ENCODE data around the gene ACVR2B. TPM values are rescaled to one million over a fixed set of nuclear protein-coding genes. Genes with fewer than 3 reads are reported as not detected.

Gene ACVR2B
- total RNA-seq, 1 donor from 2014 or later, result 5.5 TPM

DNA sequence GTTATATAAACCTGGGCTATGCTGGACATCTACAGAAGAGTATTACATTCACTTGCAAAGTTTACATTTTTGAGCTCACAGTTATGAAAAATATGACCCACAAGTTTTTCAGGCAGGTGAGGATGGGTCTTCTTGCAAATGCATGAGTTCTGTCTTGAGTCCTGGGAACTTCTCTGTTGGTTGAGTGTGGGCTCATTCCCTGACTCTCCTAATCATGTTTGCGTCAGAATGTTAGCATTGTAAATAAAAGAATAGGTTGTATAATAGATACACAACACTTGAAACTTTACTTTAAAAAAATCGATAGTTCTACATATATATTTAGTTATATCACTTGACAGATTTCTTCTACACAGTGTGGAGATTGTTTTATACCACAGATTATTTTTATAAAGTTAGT, 35.3 kb downstream of the ACVR2B start:
- intact Hi-C loops (cut with micrococcal nuclease), result no loop called here
- H3K4me3 ChIP-seq, result no peak overlapping the region
- no peaks in the 10 kb centered on the region for H3K9me3 ChIP-seq (replicated peaks)
- TF ChIP-seq, protein P1, sequence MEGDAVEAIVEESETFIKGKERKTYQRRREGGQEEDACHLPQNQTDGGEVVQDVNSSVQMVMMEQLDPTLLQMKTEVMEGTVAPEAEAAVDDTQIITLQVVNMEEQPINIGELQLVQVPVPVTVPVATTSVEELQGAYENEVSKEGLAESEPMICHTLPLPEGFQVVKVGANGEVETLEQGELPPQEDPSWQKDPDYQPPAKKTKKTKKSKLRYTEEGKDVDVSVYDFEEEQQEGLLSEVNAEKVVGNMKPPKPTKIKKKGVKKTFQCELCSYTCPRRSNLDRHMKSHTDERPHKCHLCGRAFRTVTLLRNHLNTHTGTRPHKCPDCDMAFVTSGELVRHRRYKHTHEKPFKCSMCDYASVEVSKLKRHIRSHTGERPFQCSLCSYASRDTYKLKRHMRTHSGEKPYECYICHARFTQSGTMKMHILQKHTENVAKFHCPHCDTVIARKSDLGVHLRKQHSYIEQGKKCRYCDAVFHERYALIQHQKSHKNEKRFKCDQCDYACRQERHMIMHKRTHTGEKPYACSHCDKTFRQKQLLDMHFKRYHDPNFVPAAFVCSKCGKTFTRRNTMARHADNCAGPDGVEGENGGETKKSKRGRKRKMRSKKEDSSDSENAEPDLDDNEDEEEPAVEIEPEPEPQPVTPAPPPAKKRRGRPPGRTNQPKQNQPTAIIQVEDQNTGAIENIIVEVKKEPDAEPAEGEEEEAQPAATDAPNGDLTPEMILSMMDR (IDR thresholded peaks at IDR 0.05; ENCODE audit: borderline replicate concordance), result no peak
- peaks cover 4% of the 10 kb centered on the region for H3K36me3 ChIP-seq
- no peaks in the 10 kb centered on the region for H3K4me1 ChIP-seq
- H3K27me3 ChIP-seq (ENCODE audit: low read depth), result no peaks in the 10 kb centered on the region
- H3K27ac ChIP-seq (replicated peaks), result no peak overlapping the region
- no peak for DNase-seq

DNA sequence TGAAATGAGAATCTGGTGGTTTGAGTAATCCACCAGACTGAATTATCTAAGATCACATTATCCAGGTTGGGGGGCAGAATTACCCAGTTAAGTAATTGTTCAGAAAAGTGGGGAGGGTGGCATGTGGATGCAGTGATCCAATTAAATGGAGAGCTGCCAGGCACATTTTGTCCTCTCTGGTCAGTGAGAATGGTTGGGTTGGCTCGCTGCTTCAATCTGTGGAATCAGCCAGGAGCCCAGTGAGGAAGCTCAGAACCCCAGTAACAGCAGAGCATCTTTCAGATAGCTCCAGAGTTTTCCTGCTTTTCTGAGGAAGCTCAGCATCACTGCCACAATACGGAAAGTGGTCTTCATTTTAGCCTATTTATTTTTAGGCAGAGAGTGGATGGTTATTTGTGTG, 36.1 kb downstream of the ACVR2B start:
- intact Hi-C loops (cut with micrococcal nuclease), result no loop called here
- no peak for DNase-seq
- Histone ChIP-seq H3K27me3 (ENCODE audit: low read depth) (no peaks in the 10 kb centered on the region), H3K36me3 (no peaks in the 10 kb centered on the region), H3K27ac (replicated peaks) (no peak overlapping the region), H3K9me3 (replicated peaks) (no peaks in the 10 kb centered on the region), H3K4me3 (no peak overlapping the region), H3K4me1 (no peaks in the 10 kb centered on the region)
- TF ChIP-seq, protein P1 (IDR thresholded peaks at IDR 0.05; ENCODE audit: borderline replicate concordance), result no peak

DNA sequence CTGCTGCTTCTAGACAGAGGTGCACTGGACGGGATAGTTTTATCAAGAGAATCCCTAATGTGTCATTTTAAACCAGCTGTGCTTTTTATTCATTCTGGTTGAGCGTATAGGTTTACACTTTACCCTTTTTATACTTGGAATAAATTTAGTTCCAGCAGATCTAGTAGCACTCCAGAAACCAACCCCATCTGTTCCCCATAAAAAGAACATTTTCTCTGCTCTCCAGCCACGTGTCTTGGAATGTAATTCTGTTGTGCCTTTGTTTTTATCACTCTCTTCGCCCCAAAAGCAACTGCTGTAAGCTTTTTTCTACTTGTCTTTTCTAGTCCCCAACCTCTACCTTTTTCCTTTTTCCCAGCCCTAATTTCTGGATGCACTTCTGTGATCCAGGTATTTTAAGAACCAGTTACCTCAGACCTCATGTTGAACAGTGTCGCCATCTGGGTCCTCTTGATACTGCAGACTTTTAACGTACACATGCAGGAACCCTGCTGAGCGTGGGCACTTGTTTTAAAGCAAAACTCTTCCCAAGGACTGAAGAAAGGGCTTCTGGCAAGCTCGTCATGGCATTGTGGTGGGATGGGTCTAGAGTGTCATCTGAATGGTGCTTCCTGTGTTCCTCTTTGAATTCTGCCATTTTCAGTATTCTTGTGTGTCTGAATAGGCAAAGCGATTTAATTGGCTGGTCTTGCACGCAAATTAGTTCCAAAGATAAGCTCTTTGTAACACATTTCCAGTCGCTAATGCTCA, 36.8 kb downstream of the ACVR2B start:
- no peak overlapping the region for H3K27ac ChIP-seq (replicated peaks)
- TF ChIP-seq, protein P1 (IDR thresholded peaks at IDR 0.05; ENCODE audit: borderline replicate concordance), result no peak
- H3K9me3 ChIP-seq (replicated peaks), result no peaks in the 10 kb centered on the region
- H3K4me1 ChIP-seq, result no peaks in the 10 kb centered on the region
- DNase-seq, result no peak
- intact Hi-C loops (cut with micrococcal nuclease), result no loop called here
- no peaks in the 10 kb centered on the region for H3K36me3 ChIP-seq
- H3K4me3 ChIP-seq, result no peak overlapping the region
- no peaks in the 10 kb centered on the region for H3K27me3 ChIP-seq (ENCODE audit: low read depth)

DNA sequence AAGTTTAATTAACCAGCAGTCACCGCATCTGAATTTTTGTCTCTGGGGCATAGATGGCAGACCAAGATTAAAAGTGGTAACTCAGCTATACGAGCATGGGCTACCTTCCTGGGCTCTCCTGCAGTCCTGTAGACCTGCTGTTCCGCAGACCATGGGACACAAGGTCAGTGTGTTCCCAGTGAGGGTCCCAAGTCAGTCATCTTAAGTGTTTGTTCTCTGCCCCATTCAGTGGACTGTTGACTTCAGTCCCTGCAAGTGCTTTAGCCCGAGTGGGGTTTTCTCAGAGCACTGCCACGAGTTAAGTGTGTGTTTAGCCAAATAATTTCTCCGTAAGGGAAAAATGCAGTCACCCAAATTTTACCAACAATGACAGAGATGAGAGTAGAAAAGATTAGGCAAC, 37.5 kb downstream of the ACVR2B start:
- intact Hi-C loops (cut with micrococcal nuclease), result no loop called here
- TF ChIP-seq, protein P1 (IDR thresholded peaks at IDR 0.05; ENCODE audit: borderline replicate concordance), result no peak
- Histone ChIP-seq H3K36me3 (no peaks in the 10 kb centered on the region), H3K9me3 (replicated peaks) (no peaks in the 10 kb centered on the region), H3K4me1 (peaks cover under 1% of the 10 kb centered on the region), H3K4me3 (no peak overlapping the region), H3K27ac (replicated peaks) (no peak overlapping the region), H3K27me3 (ENCODE audit: low read depth) (no peaks in the 10 kb centered on the region)
- DNase-seq, result no peak

DNA sequence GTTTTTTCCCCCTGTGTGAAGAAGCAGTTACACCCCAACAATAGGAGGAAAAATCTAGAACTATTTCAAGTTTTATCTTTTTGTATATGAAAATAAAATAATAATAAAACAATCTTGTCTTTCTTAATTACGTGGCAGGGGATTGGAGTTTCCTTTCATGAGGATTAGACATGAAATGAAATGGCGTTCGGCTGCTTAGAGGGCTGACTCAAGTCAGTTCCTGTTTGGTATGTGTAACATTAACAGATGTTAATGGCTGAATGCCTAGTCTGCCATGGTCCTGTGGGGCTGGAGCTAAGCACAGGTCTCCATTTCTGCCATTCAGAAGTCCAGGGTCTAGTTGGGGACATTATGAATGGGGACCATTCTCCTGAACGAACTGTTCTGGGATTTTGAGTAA, 39.3 kb downstream of the ACVR2B start:
- intact Hi-C loops (cut with micrococcal nuclease), result no loop called here
- no peak for DNase-seq
- Histone ChIP-seq H3K4me3 (no peak overlapping the region), H3K4me1 (peaks cover 17% of the 10 kb centered on the region), H3K27ac (replicated peaks) (peak overlapping the region; percentile 20), H3K9me3 (replicated peaks) (no peaks in the 10 kb centered on the region), H3K27me3 (ENCODE audit: low read depth) (no peaks in the 10 kb centered on the region), H3K36me3 (no peaks in the 10 kb centered on the region)
- TF ChIP-seq, protein P1 (IDR thresholded peaks at IDR 0.05; ENCODE audit: borderline replicate concordance), result no peak
